ENCODE measurements around the gene RAB3D.
"Not testable (repeated sequence)": the region's sequence is repeated elsewhere in the genome, so short reads cannot be mapped to it uniquely, and the experiment has no call there.

The RAB3D gene

GRCh38 chr19:11324079-11324661 is 15.3 kb downstream of the RAB3D start:
- CTCF ChIA-PET, result interaction anchor here (0.6 kb wide), 1 partner anchor 49 kb away, joined by 4 read pairs; no protein-coding TSS in a partner anchor
- DNase-seq (ENCODE audit: extremely low spot score), result peak; percentile 58

GRCh38 chr19:11323601-11324078 is 15.8 kb downstream of the RAB3D start:
- POLR2A ChIA-PET, result interaction anchor here (1.1 to 2.8 kb wide), 3 partner anchors 23 to 51 kb away, joined by 4 to 13 read pairs (median 10); partner anchors contain the start of genes CCDC159, SWSAP1 and TMEM205
- no peak for DNase-seq (ENCODE audit: extremely low spot score)

More at GRCh38 chr19:11324079-11324661, 15.3 kb downstream of the RAB3D start:
- POLR2A ChIA-PET, result interaction anchor here (1.1 to 2.8 kb wide), 3 partner anchors 15 to 51 kb away, joined by 4 to 13 read pairs (median 4); partner anchors contain the start of genes CCDC159, RAB3D, SWSAP1 and TMEM205
- TF ChIP-seq ZNF384 (IDR thresholded peaks at IDR 0.05), result no peak; the same call in 1 of the 2 replicates
- TF ChIP-seq CTBP1 (IDR thresholded peaks at IDR 0.05; ENCODE audit: borderline replicate concordance), result no peak
- no peak for TF ChIP-seq ARNT (IDR thresholded peaks at IDR 0.05)
- no peak for TF ChIP-seq NFRKB (IDR thresholded peaks at IDR 0.05)
- TF ChIP-seq SUZ12 (IDR thresholded peaks at IDR 0.05), result no peak
- no peak for TF ChIP-seq TARDBP (IDR thresholded peaks at IDR 0.05)
- TF ChIP-seq SP1 (IDR thresholded peaks at IDR 0.05), result no peak
- TF ChIP-seq L3MBTL2 (conservative IDR thresholded peaks at IDR 0.05), result no peak
- no peak for TF ChIP-seq FOXK2 (IDR thresholded peaks at IDR 0.05)
- no peak for TF ChIP-seq HDGF (IDR thresholded peaks at IDR 0.05; ENCODE audit: borderline replicate concordance)
- TF ChIP-seq PKNOX1 (IDR thresholded peaks at IDR 0.05), result no peak

GRCh38 chr19:11322269-11323024 is 17.0 kb downstream of the RAB3D start:
- POLR2A ChIA-PET, result interaction anchor here (1.3 to 2.8 kb wide), 3 partner anchors 22 to 52 kb away, joined by 5 to 13 read pairs (median 10); partner anchors contain the start of genes CCDC159, SWSAP1 and TMEM205
- CTCF ChIA-PET, result interaction anchor here (1.0 to 1.5 kb wide), 3 partner anchors 22 to 59 kb away, joined by 4 read pairs; no protein-coding TSS in a partner anchor
- TF ChIP-seq ZNF384 (IDR thresholded peaks at IDR 0.05) (no peak), LEF1 (IDR thresholded peaks at IDR 0.05; ENCODE audit: borderline replicate concordance) (no peak), SUZ12 (IDR thresholded peaks at IDR 0.05) (no peak), HDGF (IDR thresholded peaks at IDR 0.05; ENCODE audit: borderline replicate concordance) (no peak), CTBP1 (IDR thresholded peaks at IDR 0.05; ENCODE audit: borderline replicate concordance) (no peak), TARDBP (IDR thresholded peaks at IDR 0.05) (no peak), FOXK2 (IDR thresholded peaks at IDR 0.05) (no peak), FOXA1 (IDR thresholded peaks at IDR 0.05) (no peak), L3MBTL2 (conservative IDR thresholded peaks at IDR 0.05) (no peak), NFRKB (IDR thresholded peaks at IDR 0.05) (no peak), ARNT (IDR thresholded peaks at IDR 0.05) (no peak), ELF4 (IDR thresholded peaks at IDR 0.05) (no peak)
- no peak for DNase-seq (ENCODE audit: extremely low spot score)

More at GRCh38 chr19:11323601-11324078, 15.8 kb downstream of the RAB3D start:
- no peak for TF ChIP-seq FOXA1 (IDR thresholded peaks at IDR 0.05)
- TF ChIP-seq LEF1 (IDR thresholded peaks at IDR 0.05; ENCODE audit: borderline replicate concordance), result no peak
- no peak for TF ChIP-seq NFRKB (IDR thresholded peaks at IDR 0.05)
- TF ChIP-seq TARDBP (IDR thresholded peaks at IDR 0.05), result no peak
- TF ChIP-seq ARNT (IDR thresholded peaks at IDR 0.05), result no peak
- CTCF ChIA-PET, result interaction anchor here (1.5 kb wide), 1 partner anchor 58 kb away, joined by 4 read pairs; no protein-coding TSS in a partner anchor

GRCh38 chr19:11321191-11322126 is 18.0 kb downstream of the RAB3D start:
- DNase-seq (ENCODE audit: extremely low spot score), result no peak
- POLR2A ChIA-PET, result interaction anchor here (2.0 to 2.8 kb wide), 2 partner anchors 25 to 53 kb away, joined by 10 to 13 read pairs; partner anchors contain the start of genes CCDC159, SWSAP1 and TMEM205
- CTCF ChIA-PET, result interaction anchor here (1.0 kb wide), 1 partner anchor 23 kb away, joined by 4 read pairs; no protein-coding TSS in a partner anchor
- TF ChIP-seq NFRKB (IDR thresholded peaks at IDR 0.05), result no peak
- TF ChIP-seq LEF1 (IDR thresholded peaks at IDR 0.05; ENCODE audit: borderline replicate concordance), result no peak
- TF ChIP-seq L3MBTL2 (conservative IDR thresholded peaks at IDR 0.05), result no peak

GRCh38 chr19:11320278-11320995 is 19.0 kb downstream of the RAB3D start:
- POLR2A ChIA-PET; DNase-seq (ENCODE audit: extremely low spot score): not testable (repeated sequence)
- CTCF ChIA-PET, result interaction anchor here (0.7 kb wide), 1 partner anchor 61 kb away, joined by 3 read pairs; no protein-coding TSS in a partner anchor

- CTCF ChIA-PET, result interaction anchor here (0.6 kb wide), 1 partner anchor 51 kb away, joined by 3 read pairs; no protein-coding TSS in a partner anchor
- POLR2A ChIA-PET, result no interaction called here
Observed at GRCh38 chr19:11306337-11306736, 33.1 kb downstream of the RAB3D start.

More at GRCh38 chr19:11306337-11306736, 33.1 kb downstream of the RAB3D start:
- no peak for DNase-seq (ENCODE audit: extremely low spot score)
- TF ChIP-seq FOXK2 (IDR thresholded peaks at IDR 0.05) (no peak), ELF4 (IDR thresholded peaks at IDR 0.05) (no peak), CTBP1 (IDR thresholded peaks at IDR 0.05; ENCODE audit: borderline replicate concordance) (no peak), L3MBTL2 (conservative IDR thresholded peaks at IDR 0.05) (no peak), ZNF384 (IDR thresholded peaks at IDR 0.05) (no peak), SP1 (IDR thresholded peaks at IDR 0.05) (no peak), HDGF (IDR thresholded peaks at IDR 0.05; ENCODE audit: borderline replicate concordance) (no peak), FOXM1 (IDR thresholded peaks at IDR 0.05; ENCODE audit: borderline replicate concordance) (no peak), NFRKB (IDR thresholded peaks at IDR 0.05) (no peak), SUZ12 (IDR thresholded peaks at IDR 0.05) (no peak), FOXA1 (IDR thresholded peaks at IDR 0.05) (no peak), LEF1 (IDR thresholded peaks at IDR 0.05; ENCODE audit: borderline replicate concordance) (no peak), BHLHE40 (IDR thresholded peaks at IDR 0.05; ENCODE audit: borderline replicate concordance) (no peak), PKNOX1 (IDR thresholded peaks at IDR 0.05) (no peak), ARNT (IDR thresholded peaks at IDR 0.05) (no peak), TARDBP (IDR thresholded peaks at IDR 0.05) (no peak)

Measured in HEK293T (cell line).